Mesenchymal stem cell (in vitro differentiated cells and primary cell): ENCODE measurements around the gene NLRP1.

Source experiments
- DNase-seq: peaks from one replicate; pipeline ENCODE4 v3.0.0-alpha.2; 2013
- H2AFZ ChIP-seq: one replicate; pipeline ENCODE4 v1.6.1; 2013; ENCODE audit warnings: low read depth, mild to moderate bottlenecking, control low read depth, inconsistent platforms, low read length, moderate library complexity
- H2AK5ac ChIP-seq: 2 replicates; pipeline ENCODE4 v1.6.1; 2013; ENCODE audit warnings: low read length, moderate library complexity, mild to moderate bottlenecking, inconsistent platforms; ENCODE audit not compliant: severe bottlenecking
- H2BK120ac ChIP-seq: one replicate; pipeline ENCODE4 v1.6.1; 2013; ENCODE audit warnings: low read depth, mild to moderate bottlenecking, inconsistent platforms, low read length, moderate library complexity
- H2BK12ac ChIP-seq, 2 experiments: one replicate each; pipeline ENCODE4 v1.6.1; 2013; ENCODE audit warnings: inconsistent platforms in 2 of 2, low read length in 2 of 2, mild to moderate bottlenecking in 2 of 2, moderate library complexity in 2 of 2, control low read depth in 1 of 2
- H2BK15ac ChIP-seq: one replicate; pipeline ENCODE4 v1.6.1; 2013; ENCODE audit warnings: mild to moderate bottlenecking, low read depth, inconsistent platforms; ENCODE audit not compliant: poor library complexity, severe bottlenecking
- H2BK5ac ChIP-seq: 2 replicates; pipeline ENCODE4 v1.6.1; 2013; ENCODE audit warnings: low read depth, mild to moderate bottlenecking, low read length, control low read depth, inconsistent platforms; ENCODE audit not compliant: poor library complexity, severe bottlenecking
- H3K14ac ChIP-seq, 2 experiments: one replicate each; pipeline ENCODE4 v1.6.1; 2013; ENCODE audit warnings: inconsistent platforms in 2 of 2, low read length in 2 of 2, control low read depth in 1 of 2, mild to moderate bottlenecking in 1 of 2, moderate library complexity in 1 of 2
- H3K18ac ChIP-seq, 2 experiments: one replicate each; pipeline ENCODE4 v1.6.1; 2013; ENCODE audit warnings: inconsistent platforms in 2 of 2, low read length in 2 of 2, control low read depth in 1 of 2, low read depth in 1 of 2, mild to moderate bottlenecking in 1 of 2
- H3K23ac ChIP-seq, 2 experiments: one replicate each; pipeline ENCODE4 v1.6.1; 2013; ENCODE audit warnings: inconsistent platforms in 2 of 2, low read length in 2 of 2, mild to moderate bottlenecking in 2 of 2, moderate library complexity in 2 of 2, control low read depth in 1 of 2
- H3K27ac ChIP-seq: 2 replicates; pipeline ENCODE4 v1.5.1; 2013; ENCODE audit warnings: mild to moderate bottlenecking, moderate library complexity, low read length, control low read depth, inconsistent platforms; ENCODE audit not compliant: poor library complexity, severe bottlenecking
- H3K27me3 ChIP-seq, 2 experiments: 2 replicates each; pipeline versions ENCODE4 v1.6.1 to v1.7.0; 2013; ENCODE audit warnings: low read length in 2 of 2, mild to moderate bottlenecking in 2 of 2, moderate library complexity in 2 of 2, control low read depth in 1 of 2, inconsistent platforms in 1 of 2; ENCODE audit not compliant: control insufficient read depth in 1 of 2, insufficient read depth in 1 of 2
- H3K36me3 ChIP-seq, 2 experiments: 2 replicates each; pipeline versions ENCODE4 v1.6.1 to v1.7.0; 2013; ENCODE audit warnings: low read length in 2 of 2, control low read depth in 1 of 2, inconsistent platforms in 1 of 2, low read depth in 1 of 2, mild to moderate bottlenecking in 1 of 2; ENCODE audit not compliant: insufficient read depth in 2 of 2, control insufficient read depth in 1 of 2
- H3K4ac ChIP-seq, 2 experiments: one replicate each; pipeline ENCODE4 v1.6.1; 2013; ENCODE audit warnings: inconsistent platforms in 2 of 2, low read length in 2 of 2, mild to moderate bottlenecking in 2 of 2, moderate library complexity in 2 of 2, control low read depth in 1 of 2, low read depth in 1 of 2
- H3K4me1 ChIP-seq: 2 replicates; pipeline ENCODE4 v1.6.1; 2013; ENCODE audit warnings: low read depth, low read length, control low read depth; ENCODE audit not compliant: control insufficient read depth, insufficient read depth
- H3K4me2 ChIP-seq: 2 replicates; pipeline ENCODE4 v1.6.1; 2013; ENCODE audit warnings: low read length, mild to moderate bottlenecking, inconsistent platforms; ENCODE audit not compliant: poor library complexity, severe bottlenecking
- H3K4me3 ChIP-seq, 2 experiments: 2 replicates each; pipeline versions ENCODE4 v1.5.1 to v1.7.0; 2013; ENCODE audit warnings: low read length in 2 of 2, mild to moderate bottlenecking in 2 of 2, control low read depth in 1 of 2, low read depth in 1 of 2; ENCODE audit not compliant: insufficient read depth in 1 of 2
- H3K79me1 ChIP-seq: replicated peaks from 2 replicates; pipeline ENCODE4 v1.6.1; 2013; ENCODE audit warnings: mild to moderate bottlenecking, control low read depth, low read length, inconsistent platforms; ENCODE audit not compliant: poor library complexity, severe bottlenecking
- H3K9ac ChIP-seq: 2 replicates; pipeline ENCODE4 v1.7.0; 2013; ENCODE audit warnings: mild to moderate bottlenecking, low read length, moderate library complexity
- H3K9me3 ChIP-seq: 2 replicates; pipeline ENCODE4 v1.7.0; 2013; ENCODE audit warnings: mild to moderate bottlenecking, low read length; ENCODE audit not compliant: control insufficient read depth
- H4K8ac ChIP-seq: one replicate; pipeline ENCODE4 v1.6.1; 2013; ENCODE audit warnings: inconsistent platforms, mild to moderate bottlenecking, low read length, moderate library complexity
- H4K91ac ChIP-seq: one replicate; pipeline ENCODE4 v1.6.1; 2013; ENCODE audit warnings: mild to moderate bottlenecking, low read length, inconsistent platforms
- WGBS: methylation state at CpG from one replicate; pipeline ENCODE4 v1.1.7; 2013; ENCODE audit warnings: mixed read lengths; 5-methylcytosine and 5-hydroxymethylcytosine counted together

The NLRP1 gene

DNA sequence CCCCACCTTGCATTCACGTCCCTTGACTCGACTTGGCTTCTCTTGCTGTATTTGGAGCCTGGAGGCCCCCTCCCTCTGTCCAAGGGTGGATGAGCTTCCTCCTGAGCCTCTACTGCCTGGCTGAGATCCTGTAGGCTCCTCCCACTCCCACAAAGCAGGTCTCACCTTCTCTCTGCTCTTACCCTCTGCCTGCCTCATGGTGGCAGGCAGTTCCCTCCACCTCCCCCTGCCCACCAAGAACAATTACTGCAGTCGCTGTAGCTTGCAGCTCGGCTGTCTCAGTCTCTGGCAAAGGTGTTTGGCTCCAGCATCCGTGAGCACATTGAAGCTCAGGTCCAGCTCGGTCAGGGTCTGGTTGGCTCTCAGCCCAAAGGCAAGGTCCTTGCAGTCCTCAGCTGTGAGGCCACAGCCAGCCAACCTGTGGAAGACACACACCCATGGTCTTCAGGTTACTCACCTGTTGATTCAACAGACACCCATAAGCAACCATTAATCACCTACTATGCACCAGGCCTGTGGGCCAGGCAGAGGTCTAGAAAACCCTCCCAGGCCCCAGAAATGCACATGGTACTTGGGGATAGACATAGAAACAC lies 42.6 kb downstream of the NLRP1 start:
- H2BK120ac ChIP-seq = no peak overlapping the region
- H2BK5ac ChIP-seq = no peak overlapping the region
- H3K27ac ChIP-seq = no peak overlapping the region
- no peak overlapping the region for H3K4ac ChIP-seq
- DNase-seq = no peak
- H3K4me1 ChIP-seq = no peaks in the 10 kb centered on the region
- no peak overlapping the region for H4K91ac ChIP-seq
- WGBS = 49% methylated on average over 6 of the region's 6 CpGs
- no peak overlapping the region for H2AK5ac ChIP-seq
- H2BK15ac ChIP-seq = no peak overlapping the region
- no peak overlapping the region for H3K14ac ChIP-seq
- no peak overlapping the region for H3K4me2 ChIP-seq
- no peaks in the 10 kb centered on the region for H3K79me1 ChIP-seq
- H3K23ac ChIP-seq = no peak overlapping the region
- H3K4me3 ChIP-seq = no peak overlapping the region
- H2AFZ ChIP-seq = no peak overlapping the region
- no peaks in the 10 kb centered on the region for H3K9me3 ChIP-seq
- H2BK12ac ChIP-seq = no peak overlapping the region
- H3K36me3 ChIP-seq = peaks cover 0 to 75% of the 10 kb centered on the region in 2 experiments
- no peaks in the 10 kb centered on the region for H3K27me3 ChIP-seq
- H3K18ac ChIP-seq = no peak overlapping the region
- no peak overlapping the region for H3K9ac ChIP-seq
- no peak overlapping the region for H4K8ac ChIP-seq

DNA sequence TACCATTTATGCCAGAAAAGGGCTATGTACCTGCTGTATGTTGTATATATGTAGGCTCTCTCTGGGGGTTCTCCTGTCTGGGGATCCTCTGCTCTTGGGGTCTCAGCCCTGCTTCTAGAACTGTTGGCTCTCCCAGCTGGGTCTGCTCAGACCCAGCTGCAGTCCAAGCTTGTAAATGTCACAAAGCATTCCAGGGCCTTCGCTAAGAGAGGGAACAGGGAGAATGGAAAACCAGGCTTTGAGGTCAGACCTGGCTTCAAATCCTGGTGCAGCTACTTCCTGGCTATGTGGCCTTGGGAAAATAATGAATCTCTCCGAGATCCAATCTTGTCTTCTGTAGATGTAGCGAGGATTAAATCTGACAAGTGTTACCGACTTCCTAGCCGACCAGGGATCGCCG lies 44.0 kb downstream of the NLRP1 start:
- WGBS = 93% methylated on average over 7 of the region's 7 CpGs
- H4K91ac ChIP-seq = no peak overlapping the region
- H3K14ac ChIP-seq = no peak overlapping the region
- no peak overlapping the region for H2BK5ac ChIP-seq
- no peaks in the 10 kb centered on the region for H3K4me1 ChIP-seq
- no peak overlapping the region for H3K18ac ChIP-seq
- no peaks in the 10 kb centered on the region for H3K79me1 ChIP-seq
- DNase-seq = no peak
- H2BK12ac ChIP-seq = no peak overlapping the region
- H3K27me3 ChIP-seq = no peaks in the 10 kb centered on the region
- no peak overlapping the region for H4K8ac ChIP-seq
- H3K27ac ChIP-seq = no peak overlapping the region
- no peaks in the 10 kb centered on the region for H3K9me3 ChIP-seq
- no peak overlapping the region for H2AK5ac ChIP-seq
- H2AFZ ChIP-seq = no peak overlapping the region
- no peak overlapping the region for H3K4me2 ChIP-seq
- H2BK120ac ChIP-seq = no peak overlapping the region
- no peak overlapping the region for H3K9ac ChIP-seq
- no peak overlapping the region for H3K4me3 ChIP-seq
- no peak overlapping the region for H2BK15ac ChIP-seq
- no peak overlapping the region for H3K23ac ChIP-seq
- peaks cover 0 to 71% of the 10 kb centered on the region in 2 experiments for H3K36me3 ChIP-seq
- H3K4ac ChIP-seq = no peak overlapping the region

DNA sequence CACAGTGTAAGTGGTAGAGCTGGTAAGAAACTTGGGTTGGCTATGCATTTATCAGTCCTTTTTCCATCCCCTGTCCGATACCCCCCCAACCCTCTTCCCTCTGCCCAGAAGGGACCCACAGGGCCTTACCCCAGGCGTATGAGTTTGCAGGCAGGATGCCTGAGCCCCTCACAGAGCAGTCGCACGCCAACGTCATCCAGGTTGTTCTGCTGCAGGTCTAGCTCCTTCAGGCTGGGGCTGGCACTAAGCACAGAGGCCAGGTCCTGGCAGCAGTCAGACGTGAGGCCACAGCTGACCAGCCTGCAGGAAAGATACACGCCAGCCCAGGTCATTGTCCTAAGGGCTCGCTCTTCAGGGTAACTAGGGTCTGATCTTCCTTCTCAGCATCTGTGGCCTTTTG lies 45.0 kb downstream of the NLRP1 start:
- no peak overlapping the region for H3K23ac ChIP-seq
- no peaks in the 10 kb centered on the region for H3K27me3 ChIP-seq
- H2AK5ac ChIP-seq = no peak overlapping the region
- H2AFZ ChIP-seq = no peak overlapping the region
- no peak for DNase-seq
- H3K4ac ChIP-seq = no peak overlapping the region
- peaks cover 3% of the 10 kb centered on the region for H3K4me1 ChIP-seq
- no peak overlapping the region for H3K18ac ChIP-seq
- no peak overlapping the region for H3K9ac ChIP-seq
- no peak overlapping the region for H2BK5ac ChIP-seq
- H2BK12ac ChIP-seq = no peak overlapping the region
- no peak overlapping the region for H3K27ac ChIP-seq
- H2BK120ac ChIP-seq = no peak overlapping the region
- H3K14ac ChIP-seq = no peak overlapping the region
- no peaks in the 10 kb centered on the region for H3K79me1 ChIP-seq
- peaks cover 0 to 75% of the 10 kb centered on the region in 2 experiments for H3K36me3 ChIP-seq
- no peak overlapping the region for H2BK15ac ChIP-seq
- no peak overlapping the region for H3K4me3 ChIP-seq
- WGBS = 98% methylated on average over 8 of the region's 8 CpGs
- no peak overlapping the region for H4K91ac ChIP-seq
- no peak overlapping the region for H3K4me2 ChIP-seq
- H3K9me3 ChIP-seq = no peaks in the 10 kb centered on the region
- H4K8ac ChIP-seq = no peak overlapping the region

- H2BK15ac ChIP-seq = no peak overlapping the region
- H3K4me2 ChIP-seq = no peak overlapping the region
- no peaks in the 10 kb centered on the region for H3K9me3 ChIP-seq
- H3K18ac ChIP-seq = no peak overlapping the region
- no peak overlapping the region for H2AFZ ChIP-seq
- H3K4ac ChIP-seq = no peak overlapping the region
- H3K4me3 ChIP-seq = no peak overlapping the region
- H3K4me1 ChIP-seq = peaks cover 14% of the 10 kb centered on the region
- no peak overlapping the region for H3K23ac ChIP-seq
- peaks cover 0 to 78% of the 10 kb centered on the region in 2 experiments for H3K36me3 ChIP-seq
- H2AK5ac ChIP-seq = no peak overlapping the region
- WGBS = 90% methylated on average over 11 of the region's 11 CpGs
- H4K91ac ChIP-seq = no peak overlapping the region
- H2BK120ac ChIP-seq = no peak overlapping the region
- no peak overlapping the region for H3K27ac ChIP-seq
- no peak overlapping the region for H2BK12ac ChIP-seq
- H4K8ac ChIP-seq = no peak overlapping the region
- no peak overlapping the region for H3K14ac ChIP-seq
- H3K9ac ChIP-seq = no peak overlapping the region
- no peaks in the 10 kb centered on the region for H3K27me3 ChIP-seq
- DNase-seq = no peak
- H3K79me1 ChIP-seq = no peaks in the 10 kb centered on the region
- no peak overlapping the region for H2BK5ac ChIP-seq
These were observed 47.3 kb downstream of the NLRP1 start for GRCh38 chr17:5536866-5537650.
